K562 (cell line): Measurements from ENCODE around the gene CRHR1. TPM values are rescaled to one million over a fixed set of nuclear protein-coding genes. Genes with fewer than 3 reads are reported as not detected.

Experiments used
- ATAC-seq: fragments of 200-7000 bp; cut with Tn5 transposase; 3 replicates; pipeline ENCODE4 v1.9.1; 2020; ENCODE audit warnings: moderate library complexity
- BruUV-seq: library from RNA; stranded (reverse); fragments of 400-500 nt; replicated peaks from 2 replicates; lab custom pipeline; 2021; lab: Mats Ljungman, UMichigan
- CTCF ChIA-PET: fragments of 300-600 bp; formaldehyde crosslinking; extraction: SDS; loops from one replicate; lab custom pipeline; 2021; ENCODE audit warnings: low intra/inter-chr PET ratio; lab: Yijun Ruan, JAX
- POLR2A ChIA-PET: fragments of 300-600, 350-650 bp; sonication (Branson Sonifier 250); formaldehyde crosslinking; extraction: SDS; loops from one replicate; lab custom pipeline; 2021; ENCODE audit warnings: antibody characterized with exemption, inconsistent platforms; lab: Yijun Ruan, JAX
- DNase-seq, 4 experiments: peaks; one replicate each; pipeline versions ENCODE4 v3.0.0 to v3.0.0-alpha.2; 2011 to 2018; ENCODE audit warnings: low spot score in 3 of 4, mixed read lengths in 3 of 4; ENCODE audit errors: extremely low read depth in 1 of 4
- FAIRE-seq: peaks from 2 replicates; lab custom pipeline; 2011; peaks lifted over from hg19 to GRCh38; lab: Jason Lieb, UNC
- H2AFZ ChIP-seq: 2 replicates; pipeline ENCODE4 v1.6.0; 2011; ENCODE audit warnings: low read depth, low read length, control low read depth, inconsistent platforms
- H3K27ac ChIP-seq: fragments of 200-600 bp; 3 replicates; pipeline ENCODE4 v1.8.0; 2011; ENCODE audit warnings: low read depth, mild to moderate bottlenecking, control low read depth, inconsistent platforms, low read length, moderate library complexity, mixed read lengths; ENCODE audit errors: extremely low read depth
- H3K27me3 ChIP-seq, 2 experiments: fragments of 300-600 bp in 1 of 2; 2 replicates in 1 of 2; 3 replicates in 1 of 2; pipeline versions ENCODE4 v1.6.0 to v1.8.0; 2011; ENCODE audit warnings: inconsistent platforms in 2 of 2, low read length in 2 of 2, mild to moderate bottlenecking in 1 of 2, mixed read lengths in 1 of 2, moderate library complexity in 1 of 2; ENCODE audit not compliant: control insufficient read depth in 2 of 2, insufficient read depth in 2 of 2
- H3K36me3 ChIP-seq: fragments of 300-600 bp; 3 replicates; pipeline ENCODE4 v1.8.0; 2011; ENCODE audit warnings: mild to moderate bottlenecking, low read length, inconsistent platforms; ENCODE audit not compliant: control insufficient read depth, insufficient read depth
- H3K4me1 ChIP-seq, 2 experiments: fragments of 200-600 bp in 1 of 2; replicated peaks in 1 of 2; 2 replicates in 1 of 2; 3 replicates in 1 of 2; pipeline versions ENCODE4 v1.5.1 to v1.8.0; 2011; ENCODE audit warnings: inconsistent platforms in 2 of 2, low read length in 2 of 2, mild to moderate bottlenecking in 1 of 2, mixed read lengths in 1 of 2, moderate library complexity in 1 of 2; ENCODE audit not compliant: control insufficient read depth in 2 of 2, insufficient read depth in 2 of 2
- H3K4me2 ChIP-seq: 2 replicates; pipeline ENCODE4 v1.6.1; 2011; ENCODE audit warnings: low read length, control low read depth, inconsistent platforms, mixed read lengths; ENCODE audit not compliant: insufficient read depth
- H3K4me3 ChIP-seq: fragments of 200-600 bp; sonication (generic), shearing (Covaris generic); 2 replicates; pipeline ENCODE4 v1.5.1; 2016; ENCODE audit warnings: control low read depth, inconsistent platforms
- H3K79me2 ChIP-seq: fragments of 200-600 bp; 3 replicates; pipeline ENCODE4 v1.8.0; 2011; ENCODE audit warnings: low read length, inconsistent platforms; ENCODE audit not compliant: control insufficient read depth, insufficient read depth
- H3K9ac ChIP-seq, 2 experiments: 2 replicates each; pipeline versions ENCODE4 v1.6.0 to v1.6.1; 2011; ENCODE audit warnings: low read depth in 2 of 2, low read length in 2 of 2, control low read depth in 1 of 2, inconsistent platforms in 1 of 2, mild to moderate bottlenecking in 1 of 2, mixed read lengths in 1 of 2; ENCODE audit not compliant: insufficient read depth in 1 of 2
- H3K9me1 ChIP-seq: one replicate; pipeline ENCODE4 v1.6.0; 2011; ENCODE audit warnings: inconsistent platforms, mild to moderate bottlenecking, low read length, moderate library complexity; ENCODE audit not compliant: control insufficient read depth, insufficient read depth
- H3K9me3 ChIP-seq: replicated peaks from 2 replicates; pipeline ENCODE4 v1.5.1; 2011; ENCODE audit warnings: low read depth, low read length, inconsistent platforms; ENCODE audit not compliant: control insufficient read depth, insufficient read depth
- H4K20me1 ChIP-seq: replicated peaks from 2 replicates; pipeline ENCODE4 v1.6.1; 2011; ENCODE audit warnings: low read length, inconsistent platforms, mixed read lengths; ENCODE audit not compliant: control insufficient read depth, insufficient read depth
- CTCF ChIP-seq, 3 experiments: IDR thresholded peaks in 2 of 3; conservative IDR thresholded peaks in 1 of 3; 2 replicates each; pipeline ENCODE4 v1.5.1; 2011 to 2012; ENCODE audit warnings: low read length in 3 of 3, mild to moderate bottlenecking in 3 of 3, control low read depth in 2 of 3, improper control_type of control experiment in 1 of 3, inconsistent platforms in 1 of 3, low read depth in 1 of 3, mixed read lengths in 1 of 3, moderate library complexity in 1 of 3; ENCODE audit not compliant: insufficient read depth in 2 of 3
- HDAC3 ChIP-seq: fragments of 450-650 bp; IDR thresholded peaks from 2 replicates; pipeline ENCODE4 v1.6.1; 2018; ENCODE audit warnings: borderline replicate concordance, mild to moderate bottlenecking, moderate library complexity; ENCODE audit not compliant: partially characterized antibody
- MITF ChIP-seq: IDR thresholded peaks from 2 replicates; pipeline ENCODE4 v1.6.1; 2014; ENCODE audit warnings: antibody characterized with exemption
- NR2F6 ChIP-seq: fragments of 450-650 bp; formaldehyde crosslinking; IDR thresholded peaks from 2 replicates; pipeline ENCODE4 v1.4.0; 2020; ENCODE audit warnings: mild to moderate bottlenecking
- RAD21 ChIP-seq, 2 experiments: fragments of 250-450 bp in 1 of 2; fragments of 450-650 bp in 1 of 2; sonication (Bioruptor Pico) in 1 of 2; formaldehyde crosslinking in 1 of 2; IDR thresholded peaks in 1 of 2; conservative IDR thresholded peaks in 1 of 2; 2 replicates each; pipeline versions ENCODE4 v1.4.0 to v1.8.0; 2020 to 2022; ENCODE audit warnings: mild to moderate bottlenecking in 2 of 2, moderate library complexity in 1 of 2
- TFAM ChIP-seq: fragments of 250-450 bp; sonication (Bioruptor Pico); conservative IDR thresholded peaks from 2 replicates; pipeline ENCODE4 v1.5.0; 2021; ENCODE audit warnings: mild to moderate bottlenecking, moderate library complexity
- USF1 ChIP-seq: sonication (generic); formaldehyde crosslinking; IDR thresholded peaks from 2 replicates; pipeline ENCODE4 v1.9.0; 2022; ENCODE audit warnings: mild to moderate bottlenecking, missing genetic modification reagents
- ZBTB7A ChIP-seq: IDR thresholded peaks from 2 replicates; pipeline ENCODE4 v1.6.1; 2011; ENCODE audit warnings: low read depth, mild to moderate bottlenecking, low read length, moderate library complexity, borderline replicate concordance; ENCODE audit not compliant: control insufficient read depth
- ZNF311 ChIP-seq: fragments of 250-450 bp; sonication (Bioruptor Pico); IDR thresholded peaks from 2 replicates; pipeline ENCODE4 v1.4.0; 2020; ENCODE audit warnings: mild to moderate bottlenecking, moderate library complexity
- WGBS: fragments of 100-300 bp; shearing (Covaris generic); methylation state at CpG from one replicate; pipeline ENCODE4 v1.1.6; 2016; ENCODE audit warnings: low coverage, mixed read lengths; ENCODE audit not compliant: insufficient coverage; ENCODE audit errors: missing lambda C conversion rate; 5-methylcytosine and 5-hydroxymethylcytosine counted together
- in situ Hi-C: fragments of 300-500 bp; cut with MboI; formaldehyde crosslinking; loops from 4 replicates; pipeline ENCODE4 v1.15.0; 2018; ENCODE audit warnings: inconsistent platforms, mixed read lengths
- intact Hi-C: fragments of 100-400 bp; cut with micrococcal nuclease; formaldehyde crosslinking; loops from 2 replicates; pipeline ENCODE4 v1.14.2; 2022
- polyA plus RNA-seq, 8 experiments: library from polyadenylated mRNA; depleted of rRNA in 4 of 8; stranded (reverse) in 5 of 8; unstranded in 3 of 8; fragments of >200 nt; fragmentation: Nextera tagmentation in 2 of 8; fragmentation: Illumina TruSeq in 1 of 8; extraction: Ambion mirVana in 2 of 8; extraction: Trizol in 1 of 8; gene quantifications; 2 replicates each; pipeline versions ENCODE4 v1.2.1 to v1.2.3, GENCODE V29; 2011 to 2014; ENCODE audit warnings: inconsistent platforms in 1 of 8, missing spikeins in 1 of 8
- total RNA-seq, 7 experiments: library from RNA; depleted of rRNA in 6 of 7; stranded (reverse); fragments of >200 nt in 6 of 7; fragmentation: Illumina TruSeq in 2 of 7; extraction: Trizol in 2 of 7; gene quantifications; 2 replicates each; pipeline versions ENCODE4 v1.2.1 to v1.2.3, GENCODE V29; 2011 to 2021; ENCODE audit warnings: low replicate concordance in 1 of 7

Gene CRHR1
- total and polyA plus RNA-seq, 9 of the 15 experiments (the other 6 are each of a cell fraction or from before 2014, with no cell fraction given): 0.05 TPM; not detected in 8

GRCh38 chr17:45793999-45794540 is 9.9 kb downstream of the CRHR1 start:
- Histone ChIP-seq H3K27ac (no peak overlapping the region), H3K4me3 (no peak overlapping the region), H3K4me2 (no peak overlapping the region), H3K36me3 (no peaks in the 10 kb centered on the region), H4K20me1 (peaks cover 33% of the 10 kb centered on the region), H3K9me1 (peaks cover 2% of the 10 kb centered on the region), H3K4me1 (0 out of 5 replicates have a peak, but pooled peaks cover 0 to 7% of the 10 kb centered on the region in 2 experiments), H2AFZ (no peak overlapping the region), H3K27me3 (peaks cover 42 to 89% of the 10 kb centered on the region in 2 experiments), H3K9me3 (no peaks in the 10 kb centered on the region), H3K79me2 (no peaks in the 10 kb centered on the region), H3K9ac (no peak overlapping the region)
- ATAC-seq: no peak
- in situ Hi-C loops: no loop called here
- WGBS: 2% methylated on average over 8 of the region's 8 CpGs
- no TSS peak for BruUV-seq
- no peak for DNase-seq
- ChIA-PET POLR2A (interaction anchor here (1.1 kb wide), 1 partner anchor 12 kb away, joined by 4 read pairs; no protein-coding TSS in a partner anchor), CTCF (no interaction called here)
- intact Hi-C loops: no loop called here
- TF ChIP-seq USF1 (CRISPR knock-in tag) (peak; percentile 55), ZNF311 (no peak)
- FAIRE-seq: peak; percentile 29

GRCh38 chr17:45794840-45795239 is 10.7 kb downstream of the CRHR1 start:
- FAIRE-seq (peak; percentile 15), ATAC-seq (peak; percentile 55), DNase-seq (peak in 3 of 4 experiments; percentile 18 to 45 (median 26))
- no peak overlapping the region for H2AFZ ChIP-seq
- H3K4me1 ChIP-seq: 0 out of 5 replicates have a peak, but pooled peaks cover 0 to 7% of the 10 kb centered on the region in 2 experiments
- 5% methylated on average over 6 of the region's 6 CpGs for WGBS
- no peak overlapping the region for H3K27ac ChIP-seq
- ChIA-PET CTCF (no interaction called here), POLR2A (interaction anchor here (0.6 to 1.1 kb wide), 2 partner anchors 13 to 271 kb away, joined by 3 to 4 read pairs; no protein-coding TSS in a partner anchor)
- peaks cover 2% of the 10 kb centered on the region for H3K9me1 ChIP-seq
- H3K4me2 ChIP-seq: no peak overlapping the region
- H3K9ac ChIP-seq: no peak overlapping the region
- no peaks in the 10 kb centered on the region for H3K36me3 ChIP-seq
- peaks cover 37% of the 10 kb centered on the region for H4K20me1 ChIP-seq
- H3K4me3 ChIP-seq: no peak overlapping the region
- intact Hi-C loops: no loop called here
- in situ Hi-C loops: no loop called here
- peaks cover 45 to 91% of the 10 kb centered on the region in 2 experiments for H3K27me3 ChIP-seq
- no peaks in the 10 kb centered on the region for H3K79me2 ChIP-seq
- no TSS peak for BruUV-seq
- H3K9me3 ChIP-seq: no peaks in the 10 kb centered on the region
- no peak for TF ChIP-seq NR2F6 (CRISPR knock-in tag)
- TF ChIP-seq RAD21 (CRISPR knock-in tag; conservative IDR thresholded peaks at IDR 0.05 in 1 of 2, IDR thresholded peaks at IDR 0.05 in 1 of 2): peak in 1 of 2 experiments; percentile 33; a peak in 2 of 4 replicates
- TF ChIP-seq CTCF (IDR thresholded peaks at IDR 0.05 in 2 of 3, conservative IDR thresholded peaks at IDR 0.05 in 1 of 3; ENCODE audit: insufficient read depth in 2 of 3, low read depth in 1 of 3, low read length in 3 of 3): peak; percentile 19 to 47 (median 33); a peak in 4 of 6 replicates
- no peak for TF ChIP-seq HDAC3
- no peak for TF ChIP-seq ZBTB7A
- TF ChIP-seq MITF: no peak
- TF ChIP-seq TFAM (CRISPR knock-in tag): no peak
